ENCODE data around the gene KIR2DL4.
"Not testable (repeated sequence)": the region's sequence is repeated elsewhere in the genome, so short reads cannot be mapped to it uniquely, and the experiment has no call there.

KIR2DL4 gene

GRCh38 chr19:54804101-54804500 is 691 bp downstream of the KIR2DL4 start:
- DNase-seq: no peak

GRCh38 chr19:54804571-54804970 is 1.2 kb downstream of the KIR2DL4 start:
- no peak for DNase-seq

DNA sequence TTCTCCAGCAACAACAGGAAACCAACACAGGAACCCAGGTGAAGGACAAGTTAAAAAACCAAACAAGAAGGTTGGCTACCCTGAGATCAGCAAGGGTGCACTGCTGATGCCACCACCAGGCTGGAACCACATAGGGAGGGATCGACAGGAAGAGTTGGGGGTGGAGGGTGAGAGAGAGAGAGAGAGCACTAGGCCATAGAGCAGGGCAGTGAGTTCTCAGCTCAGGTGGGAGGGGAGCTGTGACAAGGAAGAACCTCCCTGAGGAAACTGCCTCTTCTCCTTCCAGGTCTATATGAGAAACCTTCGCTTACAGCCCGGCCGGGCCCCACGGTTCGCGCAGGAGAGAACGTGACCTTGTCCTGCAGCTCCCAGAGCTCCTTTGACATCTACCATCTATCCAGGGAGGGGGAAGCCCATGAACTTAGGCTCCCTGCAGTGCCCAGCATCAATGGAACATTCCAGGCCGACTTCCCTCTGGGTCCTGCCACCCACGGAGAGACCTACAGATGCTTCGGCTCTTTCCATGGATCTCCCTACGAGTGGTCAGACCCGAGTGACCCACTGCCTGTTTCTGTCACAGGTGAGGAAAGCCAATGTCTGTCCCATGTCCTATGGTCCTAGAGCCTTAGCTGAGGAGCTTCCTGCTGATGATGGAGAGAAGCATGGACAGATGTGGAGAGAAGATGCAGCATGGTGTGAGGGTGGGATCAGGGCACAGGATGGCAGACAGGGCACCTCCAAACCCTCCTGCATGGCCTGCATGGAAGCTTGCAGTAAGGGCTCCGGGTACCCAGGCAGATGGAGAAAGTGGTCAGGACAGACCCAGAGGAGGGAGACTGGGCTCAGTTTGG is 2.5 kb downstream of the KIR2DL4 start:
- DNase-seq: no peak

DNA sequence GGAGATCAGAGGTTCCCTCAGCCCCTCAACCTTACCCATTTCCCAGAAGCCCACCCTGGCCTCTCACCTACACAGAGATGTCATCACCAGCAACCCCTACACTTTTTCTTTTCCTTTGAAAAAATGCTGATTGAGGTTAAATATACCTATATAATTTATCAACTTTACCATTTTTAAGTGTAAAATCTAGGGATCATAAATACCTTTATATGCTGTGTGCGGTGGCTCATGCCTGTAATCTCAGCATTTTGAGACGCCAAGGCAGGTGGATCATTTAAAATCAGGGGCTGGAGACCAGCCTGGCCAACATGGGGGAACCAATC is 3.1 kb downstream of the KIR2DL4 start:
- DNase-seq: no peak

DNA sequence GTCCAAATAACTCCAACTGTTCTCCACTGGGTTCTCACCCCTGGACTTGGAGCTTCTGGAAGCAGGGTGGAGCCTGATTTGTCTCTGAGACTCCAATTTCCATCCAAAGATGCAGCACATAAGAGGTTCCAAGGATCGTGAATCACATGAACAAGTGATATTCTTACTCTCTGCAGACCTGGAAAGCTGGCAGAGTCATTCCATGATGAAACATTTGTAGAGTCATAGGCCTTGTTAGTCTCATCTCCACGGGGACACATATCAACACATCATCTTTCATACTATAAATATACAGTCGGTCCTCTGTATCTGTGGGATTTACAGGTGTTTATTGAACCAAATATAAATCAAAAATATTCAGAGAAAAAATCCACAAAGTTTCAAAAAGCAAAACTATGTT is 11.2 kb downstream of the KIR2DL4 start:
- DNase-seq: not testable (repeated sequence)

- DNase-seq: not testable (repeated sequence)
Measured at GRCh38 chr19:54816251-54816650, 12.8 kb downstream of the KIR2DL4 start, which contains the start of gene KIR3DL1. Gene KIR3DL1, plus strand, starts transcription at chr19:54816468.

DNA sequence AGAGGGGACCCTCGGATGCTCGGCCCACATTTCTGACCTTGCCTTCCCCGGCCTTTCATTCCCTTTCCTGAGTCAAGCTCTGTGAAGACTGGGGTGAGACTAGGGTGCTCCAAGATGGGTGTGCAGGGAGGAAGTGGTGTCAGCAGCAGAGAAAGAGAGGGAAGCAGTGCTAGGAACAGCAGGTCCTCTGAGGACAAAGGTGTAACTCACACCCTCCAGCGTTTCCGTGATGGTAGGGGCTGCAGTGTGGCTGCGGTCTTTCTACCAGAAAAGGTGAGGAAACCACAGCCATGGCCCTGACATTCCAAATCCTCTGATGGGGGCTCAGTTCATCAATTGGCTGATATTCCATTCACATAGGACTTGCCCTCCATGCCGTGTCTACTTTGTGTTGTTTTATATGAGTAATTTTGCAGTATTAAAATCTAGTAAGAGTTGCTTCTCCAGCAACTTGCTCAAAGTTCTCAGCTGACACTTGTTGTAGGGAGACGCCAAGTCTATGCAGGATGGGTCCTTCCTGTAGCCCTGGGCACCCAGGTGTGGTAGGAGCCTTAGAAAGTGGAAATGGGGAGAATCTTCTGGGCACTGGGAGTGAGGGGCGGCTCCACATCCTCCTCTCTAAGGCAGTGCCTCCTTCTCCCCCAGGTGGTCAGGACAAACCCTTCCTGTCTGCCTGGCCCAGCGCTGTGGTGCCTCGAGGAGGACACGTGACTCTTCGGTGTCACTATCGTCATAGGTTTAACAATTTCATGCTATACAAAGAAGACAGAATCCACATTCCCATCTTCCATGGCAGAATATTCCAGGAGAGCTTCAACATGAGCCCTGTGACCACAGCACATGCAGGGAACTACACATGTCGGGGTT is 14.5 kb downstream of the KIR2DL4 start:
- no peak for DNase-seq

- DNase-seq: not testable (repeated sequence)
Measured at GRCh38 chr19:54824416-54824815, 21.0 kb downstream of the KIR2DL4 start.

GRCh38 chr19:54825326-54825725 is 21.9 kb downstream of the KIR2DL4 start:
- DNase-seq: not testable (repeated sequence)

GRCh38 chr19:54828064-54828463 is 24.7 kb downstream of the KIR2DL4 start:
- DNase-seq: not testable (repeated sequence)

GRCh38 chr19:54832496-54832895 is 29.1 kb downstream of the KIR2DL4 start, which contains the start of gene KIR2DS4:
Gene KIR2DS4, plus strand, starts transcription at chr19:54832676.
- DNase-seq: not testable (repeated sequence)

GRCh38 chr19:54835126-54835525 is 31.7 kb downstream of the KIR2DL4 start:
- DNase-seq: not testable (repeated sequence)

DNA sequence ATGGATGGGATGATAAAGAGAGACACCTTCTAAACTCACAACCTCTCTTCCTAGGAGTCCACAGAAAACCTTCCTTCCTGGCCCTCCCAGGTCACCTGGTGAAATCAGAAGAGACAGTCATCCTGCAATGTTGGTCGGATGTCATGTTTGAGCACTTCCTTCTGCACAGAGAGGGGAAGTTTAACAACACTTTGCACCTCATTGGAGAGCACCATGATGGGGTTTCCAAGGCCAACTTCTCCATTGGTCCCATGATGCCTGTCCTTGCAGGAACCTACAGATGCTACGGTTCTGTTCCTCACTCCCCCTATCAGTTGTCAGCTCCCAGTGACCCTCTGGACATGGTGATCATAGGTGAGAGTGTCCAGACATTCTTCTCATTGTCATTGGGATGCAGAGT is 34.1 kb downstream of the KIR2DL4 start:
- DNase-seq: not testable (repeated sequence)

DNA sequence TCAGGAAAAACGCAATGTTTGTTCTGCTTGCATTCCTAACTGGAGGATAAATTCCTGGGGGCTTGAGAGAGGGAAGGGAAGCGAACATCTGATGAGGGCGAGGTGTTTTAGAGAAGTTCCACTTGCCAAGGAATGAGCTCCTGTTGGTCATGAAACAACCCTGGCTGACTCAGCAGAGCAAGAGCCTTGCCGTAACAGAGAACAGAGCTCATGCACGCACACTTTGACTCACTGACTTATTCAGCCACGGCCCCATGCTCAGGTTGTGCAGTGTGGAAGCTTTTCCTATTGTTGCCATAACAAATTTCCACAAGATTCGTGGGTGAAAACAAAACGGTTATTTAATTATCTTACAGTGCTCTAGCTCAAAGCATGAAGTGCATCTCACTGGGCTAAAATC is 39.8 kb downstream of the KIR2DL4 start:
- not testable (repeated sequence) for DNase-seq

DNA sequence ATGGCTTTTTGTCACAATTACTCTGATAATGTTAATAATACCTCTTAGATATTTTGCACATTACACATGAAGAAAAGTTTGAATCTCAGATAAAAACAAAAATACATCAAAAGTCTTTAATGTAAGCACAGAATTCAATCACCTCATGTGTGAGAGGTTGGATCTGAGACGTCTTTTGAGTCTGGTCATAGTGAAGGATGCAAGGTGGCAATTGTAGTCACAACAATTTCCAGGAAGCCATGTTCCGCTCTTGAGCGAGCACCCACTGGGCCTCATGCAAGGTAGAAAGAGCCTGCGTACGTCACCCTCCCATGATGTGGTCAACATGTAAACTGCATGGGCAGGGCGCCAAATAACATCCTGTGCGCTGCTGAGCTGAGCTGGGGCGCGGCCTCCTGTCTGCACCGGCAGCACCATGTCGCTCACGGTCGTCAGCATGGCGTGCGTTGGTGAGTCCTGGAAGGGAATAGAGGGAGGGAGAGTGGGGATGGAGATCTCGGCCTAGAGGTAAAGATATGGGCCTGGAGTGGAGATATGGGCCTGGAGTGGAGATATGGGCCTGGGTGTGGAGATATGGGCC is 46.7 kb downstream of the KIR2DL4 start, which contains the start of gene KIR3DL2:
KIR3DL2 (plus strand) TSS at position 383 of the 580 bp plus-strand sequence; CDS start at position 416, 33 bp downstream.
- DNase-seq: not testable (repeated sequence)

DNA sequence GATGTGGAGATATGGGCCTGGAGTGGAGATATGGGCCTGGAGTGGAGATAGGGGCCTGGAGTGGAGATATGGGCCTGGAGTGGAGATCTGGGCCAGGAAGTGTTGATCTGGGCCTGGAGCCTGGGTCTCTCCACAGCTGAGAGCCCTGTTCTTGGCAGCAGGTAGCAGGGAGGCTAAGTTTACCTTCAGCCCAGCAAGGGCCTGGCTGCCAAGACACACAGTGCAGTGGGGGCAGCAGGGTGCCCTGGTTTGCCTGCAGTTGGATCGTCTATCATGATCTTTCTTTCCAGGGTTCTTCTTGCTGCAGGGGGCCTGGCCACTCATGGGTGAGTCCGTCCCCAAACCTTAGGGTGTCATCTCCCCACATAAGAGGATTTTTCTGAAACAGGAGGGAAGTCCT is 47.5 kb downstream of the KIR2DL4 start:
- no peak for DNase-seq

DNA sequence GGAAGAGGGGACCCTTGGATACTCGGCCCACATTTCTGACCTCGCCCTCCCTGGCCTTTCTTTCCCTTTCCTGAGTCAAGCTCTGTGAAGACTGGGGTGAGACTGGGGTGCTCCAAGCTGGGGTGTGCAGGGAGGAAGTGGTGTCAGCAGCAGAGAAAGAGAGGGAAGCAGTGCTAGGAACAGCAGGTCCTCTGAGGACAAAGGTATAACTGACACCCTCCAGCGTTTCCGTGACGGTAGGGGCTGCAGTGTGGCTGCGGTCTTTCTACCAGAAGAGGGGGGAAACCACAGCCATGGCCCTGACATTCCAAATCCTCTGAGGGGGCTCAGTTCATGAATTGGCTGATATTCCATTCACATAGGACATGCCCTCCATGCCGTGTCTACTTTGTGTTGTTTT is 47.9 kb downstream of the KIR2DL4 start:
- no peak for DNase-seq

GRCh38 chr19:54855241-54855640 is 51.8 kb downstream of the KIR2DL4 start:
- not testable (repeated sequence) for DNase-seq

DNA sequence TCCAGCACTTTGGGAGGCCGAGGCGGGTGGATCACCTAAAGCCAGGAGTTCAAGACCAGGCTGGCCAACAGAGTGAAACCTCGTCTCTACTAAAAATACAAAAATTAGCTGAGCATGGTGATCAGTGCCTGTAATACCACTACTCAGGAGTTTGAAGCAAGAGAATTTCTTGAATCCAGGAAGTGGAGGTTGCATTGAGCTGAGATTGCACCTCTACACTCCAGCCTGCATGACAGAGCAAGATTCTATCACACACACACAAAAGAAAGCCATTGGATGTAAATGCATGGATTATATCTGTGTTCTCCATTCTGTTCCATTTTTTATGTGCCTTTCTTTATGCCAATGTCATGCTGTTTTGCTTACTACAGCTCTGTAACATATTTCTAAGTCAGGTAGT is 55.1 kb downstream of the KIR2DL4 start:
- DNase-seq: not testable (repeated sequence)

DNA sequence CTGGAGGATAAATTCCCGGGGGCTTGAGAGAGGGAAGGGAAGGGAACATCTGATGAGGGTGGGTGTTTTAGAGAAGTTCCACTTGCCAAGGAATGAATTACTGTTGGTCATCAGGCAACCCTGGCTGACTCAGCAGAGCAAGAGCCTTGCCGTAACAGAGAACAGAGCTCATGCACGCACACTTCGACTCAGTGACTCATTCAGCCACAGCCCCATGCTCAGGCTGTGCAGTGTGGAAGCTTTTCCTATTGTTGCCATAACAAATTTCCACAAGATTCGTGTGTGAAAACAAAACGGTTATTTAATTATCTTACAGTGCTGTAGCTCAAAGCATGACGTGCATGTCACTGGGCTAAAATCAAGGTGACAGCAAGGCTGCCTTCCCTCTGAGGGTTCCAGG is 56.0 kb downstream of the KIR2DL4 start:
- not testable (repeated sequence) for DNase-seq

DNA sequence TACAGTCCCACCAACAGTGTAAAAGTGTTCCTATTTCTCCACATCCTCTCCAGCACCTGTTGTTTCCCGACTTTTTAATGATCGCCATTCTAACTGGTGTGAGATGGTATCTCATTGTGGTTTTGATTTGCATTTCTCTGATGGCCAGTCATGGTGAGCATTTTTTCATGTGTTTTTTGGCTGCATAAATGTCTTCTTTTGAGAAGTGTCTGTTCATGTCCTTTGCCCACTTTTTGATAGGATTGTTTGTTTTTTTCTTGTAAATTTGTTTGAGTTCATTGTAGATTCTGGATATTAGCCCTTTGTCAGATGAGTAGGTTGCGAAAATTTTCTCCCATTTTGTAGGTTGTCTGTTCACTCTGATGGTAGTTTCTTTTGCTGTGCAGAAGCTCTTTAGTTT is 60.0 kb downstream of the KIR2DL4 start:
- not testable (repeated sequence) for DNase-seq

Measured in hypothalamus (tissue), 51 donors.